ENCODE results near the gene PAFAH1B2. TPM values are rescaled to one million over a fixed set of nuclear protein-coding genes. Genes with fewer than 3 reads are reported as not detected.

The PAFAH1B2 gene
- total and polyA plus RNA-seq, 10 of the 15 experiments (the other 5 are each of a cell fraction or from before 2014, with no cell fraction given): 17.6 to 64.8 (median 47.6) TPM

- CTCF ChIA-PET: interaction anchor here (1.0 to 17.3 kb wide), 5 partner anchors 9 to 115 kb away, joined by 3 to 422 read pairs (median 4); partner anchors contain the start of genes PCSK7, RNF214 and SIDT2
- BruUV-seq (replicated peaks): no TSS peak
- Histone ChIP-seq H3K4me3 (no peak overlapping the region), H3K27ac (ENCODE audit: control insufficient read depth, insufficient read depth) (no peak overlapping the region), H2AFZ (ENCODE audit: control insufficient read depth, low read depth, low read length) (no peak overlapping the region), H4K20me1 (ENCODE audit: control insufficient read depth, insufficient read depth) (no peaks in the 10 kb centered on the region; the same call in 1 of the 2 replicates), H3K36me3 (ENCODE audit: control insufficient read depth in 2 of 2, insufficient read depth in 2 of 2, low read length in 1 of 2) (peaks cover 34 to 51% of the 10 kb centered on the region in 2 experiments; a peak in 3 of 4 replicates), H3K79me2 (ENCODE audit: control insufficient read depth, insufficient read depth, low read length) (no peaks in the 10 kb centered on the region), H3K4me1 (ENCODE audit: control insufficient read depth, insufficient read depth, low read length) (no peaks in the 10 kb centered on the region; the same call in 1 of the 2 replicates), H3K9ac (ENCODE audit: control insufficient read depth, insufficient read depth, low read length) (no peak overlapping the region), H3K27me3 (replicated peaks in 1 of 2; ENCODE audit: control insufficient read depth in 2 of 2, insufficient read depth in 2 of 2, low read length in 1 of 2) (no peaks in the 10 kb centered on the region), H3K9me3 (replicated peaks; ENCODE audit: control insufficient read depth, insufficient read depth, low read length) (no peaks in the 10 kb centered on the region), H3K4me2 (ENCODE audit: control insufficient read depth, insufficient read depth) (no peak overlapping the region)
- intact Hi-C loops (cut with micrococcal nuclease; ENCODE audit: unreplicated experiment): no loop called here
- RAD21 ChIA-PET (ENCODE audit: unreplicated experiment): interaction anchor here (0.9 kb wide), 1 partner anchor 10 kb away, joined by 3 read pairs; no protein-coding TSS in a partner anchor
- SMC1A ChIA-PET (ENCODE audit: uncharacterized antibody, unreplicated experiment): interaction anchor here (0.9 to 12.2 kb wide), 4 partner anchors 9 to 40 kb away, joined by 3 to 187 read pairs (median 10); partner anchors contain the start of gene SIDT2
- DNase-seq (ENCODE audit: low read depth, low spot score) (no peak), FAIRE-seq (no peak), ATAC-seq (no peak)
- in situ Hi-C loops (cut with MboI): no loop called here
- no peak for TF ChIP-seq ZNF622 (IDR thresholded peaks at IDR 0.05)
- TF ChIP-seq ZBTB4 (CRISPR knock-in tag; IDR thresholded peaks at IDR 0.05): no peak
- no peak for TF ChIP-seq RAD21 (IDR thresholded peaks at IDR 0.05; ENCODE audit: insufficient read depth, low read depth, low read length)
- TF ChIP-seq TBL1XR1 (IDR thresholded peaks at IDR 0.05; ENCODE audit: low read depth, low read length): no peak
- no peak for TF ChIP-seq ZNF207 (IDR thresholded peaks at IDR 0.05; ENCODE audit: borderline replicate concordance)
- no peak for TF ChIP-seq EED (IDR thresholded peaks at IDR 0.05; ENCODE audit: low read depth)
- no peak for TF ChIP-seq CEBPB (IDR thresholded peaks at IDR 0.05; ENCODE audit: borderline replicate concordance in 1 of 2, low read depth in 2 of 2, low read length in 2 of 2)
- no peak for TF ChIP-seq NFYA (IDR thresholded peaks at IDR 0.05; ENCODE audit: borderline replicate concordance, low read depth, low read length)
- no peak for TF ChIP-seq ATF2 (IDR thresholded peaks at IDR 0.05; ENCODE audit: low read length)
- no peak for TF ChIP-seq IKZF1 (conservative IDR thresholded peaks at IDR 0.05)
- no peak for TF ChIP-seq HCFC1 (IDR thresholded peaks at IDR 0.05; ENCODE audit: low read length)
- TF ChIP-seq SIN3A (IDR thresholded peaks at IDR 0.05; ENCODE audit: low read depth, low read length): no peak
- no peak for TF ChIP-seq BCL11A (IDR thresholded peaks at IDR 0.05; ENCODE audit: low read depth, low read length)
- no peak for TF ChIP-seq ZNF592 (IDR thresholded peaks at IDR 0.05)
- POLR2A ChIA-PET: interaction anchor here (0.6 kb wide), 1 partner anchor 41 kb away, joined by 9 read pairs; no protein-coding TSS in a partner anchor
- 99% methylated on average over 7 of the region's 7 CpGs for WGBS (ENCODE audit: insufficient coverage, insufficient replicate concordance, low lambda C conversion rate, missing lambda C conversion rate)
Measured at GRCh38 chr11:117220999-117221774, 77.1 kb downstream of the PAFAH1B2 start.
